Naive thymus-derived CD8-positive, alpha-beta T cell (primary cell): ENCODE data around the gene TARM1. TPM values are rescaled to one million over a fixed set of nuclear protein-coding genes. Genes with fewer than 3 reads are reported as not detected.

ENCODE experiments used
- ATAC-seq, 2 donors: fragments of 150-1000 bp; cut with Tn5 transposase in 1 of 2; sonication (Bioruptor Pico), chemical (Tn5 transposase) in 1 of 2; 1 replicate in 1 of 2; 2 replicates in 1 of 2; pipeline ENCODE4 v1.10.0; 2021; ENCODE audit warnings: mild to moderate bottlenecking in 2 of 2, moderate library complexity in 2 of 2
- POLR2A ChIA-PET: fragments of 350-600 bp; sonication (Branson Sonifier 250); formaldehyde crosslinking; loops from one replicate; lab custom pipeline; 2021; ENCODE audit warnings: antibody characterized with exemption; lab: Charles Lee
- DNase-seq, 10 donors: peaks; one replicate each; pipeline versions ENCODE4 v3.0.0 to v3.0.0-alpha.2; 2020 to 2022
- H3K27ac Mint-ChIP-seq, 10 donors: one replicate each; pipeline ENCODE4 v1.8.0; 2020 to 2022; ENCODE audit warnings: mild to moderate bottlenecking in 10 of 10, mixed read lengths in 10 of 10, moderate library complexity in 4 of 10, inconsistent platforms in 1 of 10
- H3K27me3 Mint-ChIP-seq, 5 donors: one replicate each; pipeline ENCODE4 v1.8.0; 2021 to 2022; ENCODE audit warnings: mixed read lengths in 5 of 5
- H3K36me3 Mint-ChIP-seq, 3 donors: one replicate each; pipeline ENCODE4 v1.8.0; 2020 to 2022; ENCODE audit warnings: mixed read lengths in 3 of 3, mild to moderate bottlenecking in 2 of 3, inconsistent platforms in 1 of 3
- H3K4me1 Mint-ChIP-seq, 4 donors: one replicate each; pipeline ENCODE4 v1.8.0; 2021 to 2022; ENCODE audit warnings: mixed read lengths in 4 of 4
- H3K4me3 Mint-ChIP-seq, 10 donors: one replicate each; pipeline ENCODE4 v1.8.0; 2020 to 2022; ENCODE audit warnings: mild to moderate bottlenecking in 10 of 10, mixed read lengths in 10 of 10, moderate library complexity in 6 of 10, inconsistent platforms in 1 of 10
- H3K9me3 Mint-ChIP-seq, 9 donors: one replicate each; pipeline ENCODE4 v1.8.0; 2020 to 2022; ENCODE audit warnings: mixed read lengths in 9 of 9, mild to moderate bottlenecking in 3 of 9, inconsistent platforms in 1 of 9, moderate library complexity in 1 of 9
- polyA plus RNA-seq, 3 donors: library from polyadenylated mRNA; unstranded; fragments of 300-500 nt; fragmentation: Illumina TruSeq; gene quantifications; one replicate each; pipeline ENCODE4 v1.2.3, GENCODE V29; 2021
- total RNA-seq, 8 experiments: library from RNA in 2 of 8; stranded (reverse) in 2 of 8; gene quantifications; one replicate each; pipeline ENCODE4 v1.2.3 and lab custom pipeline; 2021 to 2026

TARM1 gene
- total and polyA plus RNA-seq, 5 experiments from 2014 or later: not detected

DNA sequence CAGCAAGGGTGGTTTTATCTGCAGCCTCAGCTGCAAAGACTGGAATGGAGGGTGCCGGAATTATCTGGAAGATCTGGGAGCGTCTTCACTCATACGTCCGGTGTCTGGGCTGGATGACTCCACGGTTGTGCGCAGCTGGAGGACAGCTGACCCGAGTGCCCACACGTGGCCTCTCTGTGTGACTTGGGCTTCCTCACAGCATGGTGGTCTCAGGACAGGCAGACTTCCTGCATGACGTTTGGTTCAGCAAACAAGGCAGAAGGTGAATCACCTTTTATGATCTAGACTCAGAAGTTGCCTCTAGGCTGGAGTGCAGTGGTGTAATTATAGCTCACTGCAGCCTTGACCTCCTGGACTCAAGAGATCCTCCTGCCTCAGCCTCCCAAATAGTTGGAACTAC lies 56.5 kb downstream of the TARM1 start:
- Mint-ChIP-seq H3K36me3 (no peaks in the 10 kb centered on the region), H3K27ac (no peak overlapping the region), H3K4me3 (no peak overlapping the region), H3K27me3 (peaks cover 16 to 75% (median 27%) of the 10 kb centered on the region in 5 donors), H3K4me1 (peaks cover 0 to 8% (median 5%) of the 10 kb centered on the region in 4 donors), H3K9me3 (no peaks in the 10 kb centered on the region)
- DNase-seq (no peak), ATAC-seq (no peak)
- POLR2A ChIA-PET: no interaction called here

DNA sequence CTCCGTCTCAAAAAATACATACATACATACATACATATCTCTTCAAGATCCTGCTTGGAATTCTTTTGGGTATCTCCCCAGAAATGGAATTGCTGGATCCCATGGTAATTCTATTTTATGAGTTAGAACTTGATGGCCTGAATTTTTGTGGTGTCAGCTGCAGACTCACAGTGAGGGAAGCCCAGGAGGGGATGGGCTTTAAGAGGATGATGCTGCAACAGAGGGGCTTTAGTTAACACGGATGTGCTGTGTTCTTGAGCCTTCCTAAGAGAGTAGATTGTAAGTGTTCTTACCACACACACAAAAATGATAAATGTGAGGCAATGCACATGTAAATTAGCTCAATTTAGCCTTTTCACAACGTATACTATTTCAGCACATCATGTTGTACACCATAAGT lies 58.0 kb downstream of the TARM1 start:
- peaks cover 13 to 71% (median 21%) of the 10 kb centered on the region in 5 donors for H3K27me3 Mint-ChIP-seq
- no peak overlapping the region for H3K27ac Mint-ChIP-seq
- POLR2A ChIA-PET: interaction anchor here (1.2 kb wide), 1 partner anchor 142 kb away, joined by 3 read pairs; the partner anchor contains the start of gene PRKCG
- ATAC-seq (no peak), DNase-seq (no peak)
- no peaks in the 10 kb centered on the region for H3K36me3 Mint-ChIP-seq
- peaks cover 0 to 8% (median 5%) of the 10 kb centered on the region in 4 donors for H3K4me1 Mint-ChIP-seq
- no peak overlapping the region for H3K4me3 Mint-ChIP-seq
- no peaks in the 10 kb centered on the region for H3K9me3 Mint-ChIP-seq

DNA sequence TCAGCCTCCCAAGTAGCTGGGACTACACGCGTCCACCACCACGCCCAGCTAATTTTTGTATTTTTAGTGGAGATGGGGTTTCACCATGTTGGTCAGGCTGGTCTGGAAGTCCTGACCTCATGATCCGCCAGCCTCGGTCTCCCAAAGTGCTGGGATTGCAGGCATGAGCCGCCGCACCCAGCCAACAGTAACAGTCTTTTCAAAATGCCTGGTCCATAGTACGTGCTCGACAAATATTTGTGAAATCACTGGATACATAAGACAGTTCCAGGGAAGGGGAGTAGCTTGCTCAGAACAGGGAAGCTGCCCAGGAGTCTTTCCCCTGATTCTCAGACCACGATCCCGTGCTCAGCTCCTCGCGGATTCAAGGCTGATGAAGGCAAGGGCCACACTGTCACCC lies 59.2 kb downstream of the TARM1 start:
- Mint-ChIP-seq H3K9me3 (no peaks in the 10 kb centered on the region), H3K4me3 (no peak overlapping the region), H3K27ac (no peak overlapping the region), H3K27me3 (peaks cover 15 to 72% (median 28%) of the 10 kb centered on the region in 5 donors), H3K36me3 (no peaks in the 10 kb centered on the region), H3K4me1 (peaks cover 0 to 8% (median 5%) of the 10 kb centered on the region in 4 donors)
- DNase-seq (no peak), ATAC-seq (no peak)
- POLR2A ChIA-PET: no interaction called here

DNA sequence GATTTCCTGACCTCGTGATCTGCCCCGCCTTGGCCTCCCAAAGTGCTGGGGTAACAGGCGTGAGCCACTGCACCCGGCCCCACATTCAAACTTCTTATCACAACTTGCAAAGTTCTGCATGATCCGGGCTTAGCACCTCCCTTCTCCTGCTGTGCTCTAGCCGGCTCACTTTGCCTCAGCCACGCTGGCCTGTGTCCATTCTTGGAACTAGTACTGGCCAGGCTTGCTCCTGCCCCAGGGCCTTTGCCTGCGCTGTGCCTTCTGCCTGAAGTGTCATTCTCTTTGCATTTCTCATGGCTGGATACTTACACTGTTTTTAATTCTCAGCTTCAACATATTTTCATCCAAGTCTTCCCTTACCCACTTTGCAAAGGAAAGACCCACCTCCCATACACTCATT lies 59.8 kb downstream of the TARM1 start:
- ATAC-seq (no peak), DNase-seq (no peak)
- H3K9me3 Mint-ChIP-seq: no peaks in the 10 kb centered on the region
- POLR2A ChIA-PET: no interaction called here
- peaks cover 0 to 8% (median 5%) of the 10 kb centered on the region in 4 donors for H3K4me1 Mint-ChIP-seq
- H3K27ac Mint-ChIP-seq: no peak overlapping the region
- H3K27me3 Mint-ChIP-seq: peaks cover 15 to 70% (median 30%) of the 10 kb centered on the region in 5 donors
- no peak overlapping the region for H3K4me3 Mint-ChIP-seq
- no peaks in the 10 kb centered on the region for H3K36me3 Mint-ChIP-seq

Other genes starting within 250 kb of the TARM1 start
- gene MYADM, start 213.5 kb downstream of the TARM1 start, total RNA-seq: 10 to 100 TPM; 35.0 to 36.5 TPM
- gene MYADM, start 213.5 kb downstream of the TARM1 start, polyA plus RNA-seq: 10 to 100 TPM; 33.9 to 42.0 (median 40.3) TPM
- gene PRKCG, start 199.2 kb downstream of the TARM1 start, total RNA-seq: not detected
- not detected for gene PRKCG, start 199.2 kb downstream of the TARM1 start, polyA plus RNA-seq
- gene CACNG7, start 172.1 kb downstream of the TARM1 start, total RNA-seq: not detected
- gene CACNG7, start 172.1 kb downstream of the TARM1 start, polyA plus RNA-seq: not detected
- gene CACNG8, start 118.4 kb downstream of the TARM1 start, total RNA-seq: not detected
- gene CACNG8, start 118.4 kb downstream of the TARM1 start, polyA plus RNA-seq: not detected
- gene CACNG6, start 89.7 kb downstream of the TARM1 start, total RNA-seq: not detected
- not detected for gene CACNG6, start 89.7 kb downstream of the TARM1 start, polyA plus RNA-seq
- gene VSTM1, start 17.5 kb downstream of the TARM1 start, total RNA-seq: not detected
- not detected for gene VSTM1, start 17.5 kb downstream of the TARM1 start, polyA plus RNA-seq
- under 1 TPM in 1 of 2 experiments, not detected in 1; 0.33 TPM for gene OSCAR, start 19.4 kb upstream of the TARM1 start, total RNA-seq
- gene OSCAR, start 19.4 kb upstream of the TARM1 start, polyA plus RNA-seq: under 1 TPM in 1 of 3 donors, not detected in 2; 0.16 TPM
- gene NDUFA3, start 21.5 kb upstream of the TARM1 start, total RNA-seq: 100 to 1,000 TPM; 103 to 112 TPM
- 100 to 1,000 TPM; 489 to 564 (median 529) TPM for gene NDUFA3, start 21.5 kb upstream of the TARM1 start, polyA plus RNA-seq
- 10 to 100 TPM; 14.2 to 16.8 TPM for gene TFPT, start 34.3 kb upstream of the TARM1 start, total RNA-seq
- gene TFPT, start 34.3 kb upstream of the TARM1 start, polyA plus RNA-seq: 10 to 100 TPM; 17.4 to 24.4 (median 23.0) TPM
- gene PRPF31, start 34.4 kb upstream of the TARM1 start, total RNA-seq: 10 to 100 TPM; 76.4 to 86.8 TPM
- 10 to 100 TPM; 64.0 to 82.4 (median 80.8) TPM for gene PRPF31, start 34.4 kb upstream of the TARM1 start, polyA plus RNA-seq
- 10 to 100 TPM; 65.0 to 71.4 TPM for gene CNOT3, start 56.4 kb upstream of the TARM1 start, total RNA-seq
- 10 to 100 TPM in 1 of 3 donors, 1 to 10 TPM in 2; 6.6 to 14.5 (median 7.9) TPM for gene CNOT3, start 56.4 kb upstream of the TARM1 start, polyA plus RNA-seq
- gene LENG1, start 78.4 kb upstream of the TARM1 start, total RNA-seq: 10 to 100 TPM; 18.5 to 20.5 TPM
- gene LENG1, start 78.4 kb upstream of the TARM1 start, polyA plus RNA-seq: 10 to 100 TPM in 1 of 3 donors, 1 to 10 TPM in 2; 7.7 to 13.9 (median 9.3) TPM
- not detected for gene TMC4, start 91.8 kb upstream of the TARM1 start, total RNA-seq
- gene TMC4, start 91.8 kb upstream of the TARM1 start, polyA plus RNA-seq: under 1 TPM in 1 of 3 donors, not detected in 2; 0.13 TPM
- gene MBOAT7, start 108.2 kb upstream of the TARM1 start, total RNA-seq: 10 to 100 TPM; 35.9 to 36.1 TPM
- gene MBOAT7, start 108.2 kb upstream of the TARM1 start, polyA plus RNA-seq: 10 to 100 TPM; 11.9 to 17.9 (median 14.8) TPM
- gene TSEN34, start 109.9 kb upstream of the TARM1 start, total RNA-seq: 10 to 100 TPM; 25.2 to 25.6 TPM
- 10 to 100 TPM; 23.4 to 38.7 (median 33.3) TPM for gene TSEN34, start 109.9 kb upstream of the TARM1 start, polyA plus RNA-seq
- 1,000 to 10,000 TPM; 1,288 to 1,335 TPM for gene RPS9, start 119.5 kb upstream of the TARM1 start, total RNA-seq
- 1,000 to 10,000 TPM; 1,265 to 1,506 (median 1,311) TPM for gene RPS9, start 119.5 kb upstream of the TARM1 start, polyA plus RNA-seq
- gene LILRB3, start 141.6 kb upstream of the TARM1 start, total RNA-seq: under 1 TPM in 1 of 2 experiments, not detected in 1; 0.62 TPM
- not detected for gene LILRB3, start 141.6 kb upstream of the TARM1 start, polyA plus RNA-seq
- under 1 TPM; 0.25 to 0.39 TPM for gene LILRA6, start 161.4 kb upstream of the TARM1 start, total RNA-seq
- not detected for gene LILRA6, start 161.4 kb upstream of the TARM1 start, polyA plus RNA-seq
- gene LILRB5, start 175.9 kb upstream of the TARM1 start, total RNA-seq: under 1 TPM; 0.22 to 0.52 TPM
- not detected for gene LILRB5, start 175.9 kb upstream of the TARM1 start, polyA plus RNA-seq
- under 1 TPM; 0.47 TPM for gene LILRB2, start 199.7 kb upstream of the TARM1 start, total RNA-seq
- gene LILRB2, start 199.7 kb upstream of the TARM1 start, polyA plus RNA-seq: not detected
- not detected for gene LILRA5, start 231.8 kb upstream of the TARM1 start, total RNA-seq
- gene LILRA5, start 231.8 kb upstream of the TARM1 start, polyA plus RNA-seq: under 1 TPM in 1 of 3 donors, not detected in 2; 0.32 TPM